Activated T-helper 1 cell treated with anti-CD3 and anti-CD28 coated beads, Interleukin-2, amount 50 U/mL, for 16 hours (primary cell): ENCODE measurements around the gene HEATR1.
"Not testable (repeated sequence)": the region's sequence is repeated elsewhere in the genome, so short reads cannot be mapped to it uniquely, and the experiment has no call there.

Experiments
- DNase-seq, 2 donors: peaks; one replicate each; pipeline ENCODE4 v3.0.0-alpha.2; 2020; ENCODE audit warnings: low read depth in 1 of 2, low spot score in 1 of 2

HEATR1 gene

DNA sequence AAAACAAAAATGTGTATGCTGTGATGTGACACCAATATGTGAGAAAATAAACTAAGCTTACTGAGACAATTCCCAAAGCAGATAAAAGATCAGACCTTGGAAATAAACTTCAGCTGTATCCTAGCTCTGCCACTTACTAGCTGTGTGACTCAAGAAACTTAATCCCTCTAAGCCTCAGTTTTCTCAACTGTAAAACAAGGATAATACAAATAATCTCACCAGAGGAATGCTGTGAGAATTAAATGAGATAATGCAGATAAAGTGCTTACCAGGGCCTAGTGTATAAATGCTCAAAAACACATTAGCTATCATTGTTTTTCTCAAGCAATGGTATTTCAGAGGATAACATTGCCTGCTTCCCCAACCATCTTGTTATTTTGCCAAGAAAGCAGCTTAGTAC lies 2.1 kb downstream of the HEATR1 start:
- DNase-seq = no peak

DNA sequence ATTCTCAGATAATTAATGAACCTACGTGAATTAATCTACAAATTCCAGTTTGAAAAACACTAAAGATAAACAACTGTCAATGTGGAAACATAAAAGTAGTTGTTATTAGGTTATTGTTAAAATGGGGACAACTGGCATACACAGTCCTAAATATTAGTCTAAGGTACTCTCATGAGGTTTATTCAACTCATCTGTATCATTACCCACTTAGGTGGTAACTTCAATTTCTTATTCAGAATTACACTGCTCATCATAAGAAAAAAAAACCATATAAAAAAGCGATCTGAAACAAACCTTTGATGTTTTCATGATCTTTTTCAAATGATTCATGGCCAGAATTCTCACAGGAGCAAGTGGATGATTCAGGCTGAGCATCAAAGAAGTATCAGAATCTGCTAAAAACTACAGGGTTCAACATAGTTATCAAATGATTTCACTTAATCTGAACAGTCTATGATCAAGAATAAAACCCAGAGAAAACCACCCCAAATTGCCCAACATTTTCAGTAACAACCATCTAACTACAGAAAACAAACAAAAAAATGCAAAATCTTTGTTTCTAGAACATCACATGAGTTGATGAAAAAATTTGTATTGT lies 13.7 kb downstream of the HEATR1 start:
- no peak for DNase-seq

DNA sequence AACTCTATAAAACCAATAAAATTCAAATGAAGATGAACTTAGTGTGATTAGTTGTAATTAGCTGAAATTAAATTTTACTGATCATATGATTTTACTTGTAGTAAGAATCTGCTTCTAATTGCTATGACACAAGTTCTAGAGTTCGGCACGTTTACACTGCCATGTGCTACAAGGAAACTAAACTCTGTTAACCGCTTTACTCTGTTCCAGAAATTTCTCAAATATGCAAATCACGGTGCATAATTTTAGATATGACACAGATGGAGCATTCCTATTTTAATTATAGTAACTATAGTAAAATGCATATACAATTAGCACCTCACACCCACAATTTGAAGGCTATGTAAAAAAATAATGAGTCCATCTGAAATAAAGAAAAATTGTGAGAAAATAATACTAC lies 14.8 kb downstream of the HEATR1 start:
- no peak for DNase-seq

DNA sequence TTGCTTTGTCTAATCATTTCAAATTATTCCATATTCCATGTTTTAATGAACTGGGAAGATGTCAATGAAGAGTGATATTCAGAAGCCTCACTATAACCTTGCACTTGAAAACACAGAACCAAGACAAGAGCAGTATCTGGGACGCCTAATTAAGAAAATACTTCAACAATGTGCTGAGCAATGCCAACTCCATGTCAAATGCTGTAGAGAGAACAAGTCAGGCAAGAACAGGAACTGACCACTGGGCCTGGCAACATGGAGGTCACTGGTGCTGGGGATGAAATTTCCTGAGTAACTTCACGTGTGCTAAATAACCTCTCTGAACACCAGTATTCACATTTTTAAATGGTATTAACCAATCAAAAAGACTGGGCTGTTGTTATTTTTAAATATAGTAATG lies 22.8 kb downstream of the HEATR1 start:
- no peak for DNase-seq

- DNase-seq = not testable (repeated sequence)
Measured at GRCh38 chr1:236580404-236580803, 23.9 kb downstream of the HEATR1 start.

DNA sequence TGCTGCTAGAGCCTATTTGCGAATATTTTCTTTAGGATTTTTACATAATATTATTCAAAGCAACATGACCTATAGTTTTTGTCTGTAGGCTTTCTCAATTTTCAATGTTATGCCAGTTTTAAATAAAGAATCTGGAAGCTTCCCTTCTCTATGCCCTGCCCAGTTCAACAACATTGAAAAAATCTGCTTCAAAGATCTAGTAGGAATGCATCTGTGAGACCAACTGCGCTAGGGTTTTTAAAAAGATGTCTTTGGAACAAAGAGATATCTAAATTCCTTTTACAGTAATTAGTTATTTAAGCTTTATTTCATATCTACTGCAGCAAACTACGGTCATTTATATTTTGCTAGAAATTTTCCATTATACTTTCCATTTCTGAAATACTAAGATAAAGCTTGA lies 25.7 kb downstream of the HEATR1 start:
- no peak for DNase-seq

- DNase-seq = not testable (repeated sequence)
Measured at GRCh38 chr1:236577041-236577440, 27.3 kb downstream of the HEATR1 start.

GRCh38 chr1:236576004-236576403 lies 28.3 kb downstream of the HEATR1 start:
- DNase-seq = no peak

GRCh38 chr1:236575523-236575922 lies 28.8 kb downstream of the HEATR1 start:
- DNase-seq = no peak

DNA sequence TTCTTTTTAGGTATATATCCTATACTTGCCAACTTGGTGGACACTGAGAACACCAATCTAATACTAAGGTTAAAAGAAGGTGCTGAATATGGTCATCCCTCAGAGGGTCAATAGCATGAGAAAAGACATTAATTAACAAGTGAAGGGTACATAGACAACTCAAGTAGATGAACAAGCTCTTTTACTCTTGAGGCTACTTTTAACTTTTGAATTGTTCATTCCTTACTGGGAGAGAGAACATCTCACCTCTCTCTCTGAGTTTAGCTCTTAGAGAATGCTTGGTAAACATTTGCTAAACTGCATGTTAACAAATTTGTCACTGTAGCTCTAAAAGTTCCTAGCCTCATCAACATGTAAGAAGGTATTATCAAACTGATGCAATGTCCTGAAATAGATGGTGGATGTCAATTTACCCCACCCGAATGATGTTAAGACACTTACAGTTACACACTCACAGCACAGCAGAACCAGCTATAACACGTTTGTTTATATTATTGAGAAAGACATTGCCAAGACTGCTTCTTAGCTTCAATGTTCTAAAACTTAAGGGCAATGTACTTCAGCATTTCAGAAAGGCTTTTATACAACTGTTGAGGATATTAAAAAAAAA lies 35.9 kb downstream of the HEATR1 start:
- DNase-seq = no peak

DNA sequence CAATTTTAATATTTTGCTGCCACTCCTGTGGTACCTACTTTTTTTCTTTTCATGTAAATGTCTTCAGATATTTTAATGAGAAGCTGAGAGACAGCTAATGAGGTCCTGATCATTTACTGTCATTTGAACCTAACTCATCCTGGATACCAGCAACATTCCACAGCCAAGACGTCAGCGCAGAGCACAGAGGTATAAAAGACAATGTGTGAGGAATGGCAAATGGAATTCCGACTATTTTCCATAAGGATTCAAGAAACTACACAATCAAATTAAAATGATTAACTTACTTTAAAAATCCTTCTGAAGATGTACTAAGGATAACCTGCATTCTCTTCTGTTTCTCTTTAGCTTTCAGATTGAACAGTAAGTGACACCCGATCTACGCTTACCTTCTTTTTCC lies 38.8 kb downstream of the HEATR1 start:
- no peak for DNase-seq

- DNase-seq = no peak
Measured at GRCh38 chr1:236561976-236562375, 42.3 kb downstream of the HEATR1 start.

DNA sequence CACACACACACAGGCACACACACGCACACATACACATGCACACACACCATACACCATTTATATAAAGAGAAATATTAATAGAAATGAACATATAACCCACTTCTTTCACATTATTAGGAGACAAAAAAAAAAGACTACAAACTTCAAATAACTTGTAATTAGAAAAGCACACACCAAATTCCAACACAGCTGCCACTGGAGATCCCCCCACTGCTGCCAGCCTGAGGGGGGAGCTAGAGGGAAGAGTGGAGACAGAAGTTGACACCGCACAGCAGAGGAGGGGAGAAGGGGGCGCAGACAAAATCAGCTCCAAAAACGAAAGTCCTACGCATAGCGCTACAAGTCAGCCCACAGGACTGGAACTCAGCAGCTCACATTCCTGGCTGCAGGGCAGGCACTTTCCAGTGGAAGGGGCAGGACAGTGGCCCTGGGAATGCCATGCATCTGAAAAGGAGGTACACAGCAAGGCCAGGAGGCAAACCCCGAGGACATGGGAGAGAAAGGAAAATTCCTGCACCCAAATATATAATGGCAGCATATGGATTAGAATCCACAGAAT lies 44.0 kb downstream of the HEATR1 start:
- DNase-seq = no peak

DNA sequence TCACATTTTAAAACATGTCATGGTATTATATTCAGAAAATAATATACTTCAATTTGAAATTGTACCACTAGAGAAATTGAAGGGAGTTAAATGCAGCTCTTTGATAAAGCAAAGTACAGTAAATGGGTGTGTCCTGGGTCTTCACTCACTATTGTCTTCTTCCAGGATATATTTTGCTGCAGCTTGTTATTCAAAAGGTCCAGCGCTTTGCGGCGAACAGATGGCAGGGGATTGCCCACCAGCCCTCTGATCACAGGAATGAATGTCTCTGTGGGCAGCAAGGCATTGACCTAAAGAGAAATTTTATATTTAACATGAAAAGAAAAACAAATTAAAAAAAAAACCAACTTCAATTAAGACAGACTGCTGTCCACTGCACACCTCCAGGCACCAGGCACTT lies 45.5 kb downstream of the HEATR1 start:
- DNase-seq = no peak

GRCh38 chr1:236558081-236558480 lies 46.2 kb downstream of the HEATR1 start:
- no peak for DNase-seq

DNA sequence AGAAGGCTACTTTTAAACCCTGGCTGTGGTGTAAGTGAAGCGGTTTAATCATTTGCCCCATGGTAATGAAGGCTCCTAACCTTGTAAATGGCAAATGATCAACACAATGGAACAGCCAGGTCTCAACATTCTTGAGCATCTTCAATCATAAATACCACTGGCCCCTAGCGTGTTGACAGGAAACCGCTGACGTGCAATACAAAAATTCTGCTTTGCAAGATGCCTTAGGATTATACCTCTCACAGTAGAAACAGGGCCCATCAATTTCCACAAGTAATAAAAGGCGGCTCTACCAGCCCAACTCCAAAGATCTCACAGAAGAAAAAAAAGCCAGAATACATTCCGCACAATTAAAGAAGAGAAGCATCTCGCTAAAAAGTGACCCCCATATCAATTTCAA lies 47.7 kb downstream of the HEATR1 start:
- no peak for DNase-seq

GRCh38 chr1:236553370-236553769 lies 50.9 kb downstream of the HEATR1 start:
- DNase-seq = no peak

GRCh38 chr1:236552901-236553300 lies 51.4 kb downstream of the HEATR1 start:
- DNase-seq = no peak

- no peak for DNase-seq
Measured at GRCh38 chr1:236552096-236552495, 52.2 kb downstream of the HEATR1 start.

DNA sequence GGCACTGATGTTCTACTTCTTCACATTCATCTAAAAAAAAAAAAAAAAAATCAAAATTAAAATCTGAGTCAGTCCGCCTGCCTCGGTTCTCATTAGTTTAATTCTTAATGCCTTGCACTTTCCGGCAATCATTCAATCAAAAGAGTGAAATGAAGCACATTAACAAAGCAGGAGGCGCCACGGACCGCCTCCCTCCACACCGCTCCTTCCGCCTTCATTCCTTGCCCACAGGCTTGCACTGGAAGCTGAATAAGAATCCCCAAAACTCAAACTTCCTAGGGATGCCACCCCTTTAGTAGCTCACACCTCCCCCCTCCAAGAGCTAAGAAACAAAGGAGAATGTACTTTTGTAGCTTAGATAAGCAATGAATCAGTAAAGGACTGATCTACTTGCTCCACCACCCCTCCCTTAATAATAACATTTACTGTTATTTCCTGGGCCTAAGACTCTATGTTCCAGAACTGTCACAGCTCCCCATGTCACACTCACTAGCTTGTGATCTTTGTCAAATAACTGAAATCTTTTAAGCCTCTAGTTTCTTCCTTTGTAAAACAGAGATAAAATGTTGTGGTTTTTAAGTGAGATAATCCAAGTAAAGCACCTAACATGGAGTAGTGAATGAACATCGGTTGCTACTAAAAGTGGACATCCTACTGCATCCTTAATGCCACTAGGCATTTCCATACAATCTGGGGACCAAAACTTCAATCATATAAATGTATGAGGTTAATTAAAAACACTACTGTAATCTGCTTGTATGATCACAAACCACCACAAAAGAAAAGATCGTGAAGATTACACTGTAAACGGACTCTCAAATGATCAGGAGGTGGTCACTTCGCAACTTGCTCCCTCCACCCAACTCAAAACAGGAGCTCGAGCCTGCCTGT lies 53.1 kb downstream of the HEATR1 start:
- DNase-seq = no peak

- no peak for DNase-seq
Measured at GRCh38 chr1:236548452-236548851, 55.9 kb downstream of the HEATR1 start.

DNA sequence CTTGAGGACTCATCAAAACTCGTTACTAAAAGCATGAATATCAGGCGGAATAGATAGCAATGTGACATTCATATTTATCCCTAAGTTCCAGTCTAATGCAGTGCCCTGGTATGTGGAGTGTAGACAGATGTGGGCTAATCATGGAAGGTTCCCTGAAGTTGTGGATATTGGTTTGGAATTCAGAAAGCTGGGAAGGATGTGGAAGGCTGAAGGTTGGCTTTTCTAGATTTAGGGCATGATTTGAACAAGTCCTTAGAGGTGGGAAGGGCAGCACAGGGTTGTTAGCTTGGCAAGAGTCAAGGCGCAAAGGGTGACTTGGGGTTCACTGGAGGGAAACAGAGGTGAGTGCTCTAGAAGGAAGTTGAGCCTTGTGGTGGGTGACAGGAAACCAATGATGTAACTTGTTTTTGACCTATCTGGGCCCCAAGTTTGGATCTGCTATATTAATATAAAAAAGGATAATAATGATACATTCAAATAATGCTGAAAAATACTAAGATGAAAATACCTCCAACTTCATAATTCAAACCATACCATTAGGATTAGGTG lies 58.6 kb downstream of the HEATR1 start:
- no peak for DNase-seq
